ENCODE measurements around the gene GARS1.

DNA sequence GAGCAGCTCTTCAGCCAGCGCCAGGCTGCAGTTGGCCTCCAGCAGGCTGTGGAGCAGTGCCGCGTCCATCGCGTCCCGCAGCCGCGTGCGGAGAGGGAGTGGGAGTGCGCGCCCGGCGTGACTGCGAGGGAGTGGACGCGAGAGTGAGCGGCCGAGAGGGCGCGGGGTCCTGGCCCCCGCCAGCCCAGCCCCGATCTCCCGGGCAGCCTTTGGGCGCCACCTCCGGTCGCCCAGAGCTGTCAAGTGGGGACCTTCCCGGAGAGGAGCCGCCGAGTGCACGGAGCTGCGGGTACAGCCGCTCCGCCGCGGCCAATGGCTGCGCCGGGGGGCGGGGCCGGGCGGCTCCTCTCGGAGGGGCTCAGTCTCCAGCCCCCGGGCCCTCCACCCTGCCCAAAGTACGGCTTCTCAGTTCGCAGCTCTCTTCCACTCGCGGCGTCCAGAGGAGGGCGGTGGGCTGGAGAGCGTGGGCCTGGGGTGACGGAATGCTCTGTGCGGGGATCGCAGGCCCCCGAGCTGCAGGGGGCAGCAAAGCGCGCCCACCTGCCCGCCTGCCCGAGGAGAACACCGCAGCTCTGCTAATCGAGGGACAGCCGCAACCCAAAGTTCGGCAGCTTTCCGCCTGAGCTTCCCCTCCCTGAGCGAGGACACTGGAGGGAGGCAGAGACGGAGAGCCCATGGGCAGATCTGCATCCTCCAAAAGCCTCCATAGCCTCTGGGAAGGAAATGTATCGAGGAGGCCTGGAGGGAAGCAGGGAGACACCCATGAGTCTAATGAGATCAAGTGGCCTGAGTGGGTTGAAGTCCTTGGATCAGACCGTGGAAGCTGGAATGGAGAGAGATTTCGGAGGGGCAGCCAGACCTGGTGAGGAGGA, 87.8 kb downstream of the GARS1 start, which contains the start of gene CRHR2:
- TF ChIP-seq EP300 (IDR thresholded peaks at IDR 0.05; ENCODE audit: borderline replicate concordance), result no peak
- TF ChIP-seq YY1 (IDR thresholded peaks at IDR 0.05; ENCODE audit: low read depth), result no peak
- TF ChIP-seq REST (IDR thresholded peaks at IDR 0.05; ENCODE audit: low read depth), result no peak
- TF ChIP-seq CREB1 (IDR thresholded peaks at IDR 0.05; ENCODE audit: low read depth), result no peak
- TF ChIP-seq TAF1 (IDR thresholded peaks at IDR 0.05; ENCODE audit: low read depth), result no peak
- no peak for TF ChIP-seq RAD21 (IDR thresholded peaks at IDR 0.05; ENCODE audit: low read depth)
- TF ChIP-seq USF1 (IDR thresholded peaks at IDR 0.05), result no peak
- TF ChIP-seq EGR1 (IDR thresholded peaks at IDR 0.05), result no peak
- no peak for TF ChIP-seq CEBPB (IDR thresholded peaks at IDR 0.05)
- TF ChIP-seq TCF12 (IDR thresholded peaks at IDR 0.05; ENCODE audit: low read depth), result no peak
- TF ChIP-seq, protein P1, sequence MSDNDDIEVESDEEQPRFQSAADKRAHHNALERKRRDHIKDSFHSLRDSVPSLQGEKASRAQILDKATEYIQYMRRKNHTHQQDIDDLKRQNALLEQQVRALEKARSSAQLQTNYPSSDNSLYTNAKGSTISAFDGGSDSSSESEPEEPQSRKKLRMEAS (IDR thresholded peaks at IDR 0.05), result no peak
- no peak for TF ChIP-seq FOXM1 (IDR thresholded peaks at IDR 0.05; ENCODE audit: borderline replicate concordance, low read depth)
- TF ChIP-seq TEAD4 (IDR thresholded peaks at IDR 0.05), result no peak
